ENCODE measurements around the gene MIAT.

GRCh38 chr22:26646158-26646557 lies 11.2 kb upstream of the MIAT start:
- TF ChIP-seq CTCF (IDR thresholded peaks at IDR 0.05) = no peak
- no peak for TF ChIP-seq POLR2A (IDR thresholded peaks at IDR 0.05)
- TF ChIP-seq EP300 (IDR thresholded peaks at IDR 0.05; ENCODE audit: low read depth) = no peak

All from transverse colon (tissue), 3 donors.